Measurements from ENCODE around the gene CA9. TPM values are rescaled to one million over a fixed set of nuclear protein-coding genes. Genes with fewer than 3 reads are reported as not detected.

The CA9 gene
- total RNA-seq, 3 donors from 2014 or later (not counting 1 experiment from before 2014, with no cell fraction given), result not detected

DNA sequence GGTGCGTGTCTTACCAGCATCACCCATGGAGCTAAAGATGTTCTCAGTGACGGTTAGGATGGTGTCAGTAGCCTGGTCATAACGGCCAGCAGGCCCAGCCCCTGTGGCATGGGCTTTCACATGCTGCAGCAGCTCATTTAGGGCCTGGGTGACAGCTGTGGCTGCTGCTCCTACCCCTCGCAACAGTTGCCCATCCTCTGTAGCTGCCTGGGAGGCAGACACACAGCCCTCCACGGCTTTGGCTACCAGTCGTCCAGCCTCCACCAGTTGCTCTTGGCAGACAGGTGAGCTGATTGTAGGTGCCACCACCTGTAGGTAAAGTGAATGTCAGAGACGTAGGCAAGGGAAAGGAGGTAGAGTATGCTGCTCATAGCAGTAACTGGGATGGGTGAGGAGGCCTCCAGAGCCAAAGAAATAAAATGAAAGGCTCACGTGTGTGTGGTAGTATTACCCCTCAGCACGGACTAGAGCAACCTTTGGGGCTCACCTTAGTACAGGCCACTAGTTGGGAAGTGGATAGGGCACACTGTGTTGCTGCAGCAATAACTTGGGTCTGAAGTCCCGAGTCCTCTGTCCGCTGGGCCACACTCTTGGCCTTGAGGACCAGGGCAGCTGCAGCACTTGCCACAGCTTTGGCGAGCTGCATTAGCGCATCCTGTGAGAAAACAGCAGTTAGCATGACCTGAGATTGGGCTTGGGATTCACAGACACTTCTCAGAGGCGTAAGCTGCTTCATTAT is 43.6 kb downstream of the CA9 start:
- 97% methylated on average over 14 of the region's 14 CpGs for WGBS (ENCODE audit: insufficient coverage)
- no peaks in the 10 kb centered on the region for H3K9me3 Mint-ChIP-seq
- H3K4me3 ChIP-seq (ENCODE audit: low read length), result no peak overlapping the region
- TF ChIP-seq, protein P1, sequence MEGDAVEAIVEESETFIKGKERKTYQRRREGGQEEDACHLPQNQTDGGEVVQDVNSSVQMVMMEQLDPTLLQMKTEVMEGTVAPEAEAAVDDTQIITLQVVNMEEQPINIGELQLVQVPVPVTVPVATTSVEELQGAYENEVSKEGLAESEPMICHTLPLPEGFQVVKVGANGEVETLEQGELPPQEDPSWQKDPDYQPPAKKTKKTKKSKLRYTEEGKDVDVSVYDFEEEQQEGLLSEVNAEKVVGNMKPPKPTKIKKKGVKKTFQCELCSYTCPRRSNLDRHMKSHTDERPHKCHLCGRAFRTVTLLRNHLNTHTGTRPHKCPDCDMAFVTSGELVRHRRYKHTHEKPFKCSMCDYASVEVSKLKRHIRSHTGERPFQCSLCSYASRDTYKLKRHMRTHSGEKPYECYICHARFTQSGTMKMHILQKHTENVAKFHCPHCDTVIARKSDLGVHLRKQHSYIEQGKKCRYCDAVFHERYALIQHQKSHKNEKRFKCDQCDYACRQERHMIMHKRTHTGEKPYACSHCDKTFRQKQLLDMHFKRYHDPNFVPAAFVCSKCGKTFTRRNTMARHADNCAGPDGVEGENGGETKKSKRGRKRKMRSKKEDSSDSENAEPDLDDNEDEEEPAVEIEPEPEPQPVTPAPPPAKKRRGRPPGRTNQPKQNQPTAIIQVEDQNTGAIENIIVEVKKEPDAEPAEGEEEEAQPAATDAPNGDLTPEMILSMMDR (IDR thresholded peaks at IDR 0.05), result no peak
- peaks cover 4 to 32% of the 10 kb centered on the region in 2 donors for H3K4me1 Mint-ChIP-seq
- H3K27me3 ChIP-seq (ENCODE audit: control insufficient read depth, insufficient read depth, low read length), result no peaks in the 10 kb centered on the region
- H3K27me3 Mint-ChIP-seq (ENCODE audit: low read depth in 2 of 2), result no peaks in the 10 kb centered on the region
- DNase-seq (no peak), ATAC-seq (no peak)
- peak overlapping the region; percentile 50 to 70 for H3K27ac Mint-ChIP-seq
- H3K9me3 ChIP-seq (ENCODE audit: control insufficient read depth, insufficient read depth, low read length), result no peaks in the 10 kb centered on the region
- H3K4me3 Mint-ChIP-seq, result no peak overlapping the region
- H3K36me3 Mint-ChIP-seq, result peaks cover 28% of the 10 kb centered on the region
- no peak overlapping the region for H3K27ac ChIP-seq (ENCODE audit: low read length)
- intact Hi-C loops (cut with micrococcal nuclease), result no loop called here
- peaks cover 97% of the 10 kb centered on the region for H3K36me3 ChIP-seq (ENCODE audit: control insufficient read depth, insufficient read depth, low read length)
- H3K4me1 ChIP-seq (ENCODE audit: control insufficient read depth, insufficient read depth, low read length), result peaks cover 3% of the 10 kb centered on the region

GRCh38 chr9:35718721-35719511 is 45.2 kb downstream of the CA9 start:
- peaks cover 3% of the 10 kb centered on the region for H3K4me1 ChIP-seq (ENCODE audit: control insufficient read depth, insufficient read depth, low read length)
- Mint-ChIP-seq H3K4me3 (no peak overlapping the region), H3K9me3 (no peaks in the 10 kb centered on the region), H3K27me3 (ENCODE audit: low read depth in 2 of 2) (no peaks in the 10 kb centered on the region), H3K4me1 (peaks cover 4 to 36% of the 10 kb centered on the region in 2 donors), H3K36me3 (peaks cover 30% of the 10 kb centered on the region), H3K27ac (peak overlapping the region in 1 of 2 donors; percentile 63)
- peaks cover 98% of the 10 kb centered on the region for H3K36me3 ChIP-seq (ENCODE audit: control insufficient read depth, insufficient read depth, low read length)
- intact Hi-C loops (cut with micrococcal nuclease), result no loop called here
- no peaks in the 10 kb centered on the region for H3K9me3 ChIP-seq (ENCODE audit: control insufficient read depth, insufficient read depth, low read length)
- peak overlapping the region; percentile 29 for H3K27ac ChIP-seq (ENCODE audit: low read length)
- DNase-seq (no peak), ATAC-seq (no peak)
- no peaks in the 10 kb centered on the region for H3K27me3 ChIP-seq (ENCODE audit: control insufficient read depth, insufficient read depth, low read length)
- no peak overlapping the region for H3K4me3 ChIP-seq (ENCODE audit: low read length)
- 75% methylated on average over 15 of the region's 15 CpGs for WGBS (ENCODE audit: insufficient coverage)
- TF ChIP-seq, protein P1 (IDR thresholded peaks at IDR 0.05), result no peak

DNA sequence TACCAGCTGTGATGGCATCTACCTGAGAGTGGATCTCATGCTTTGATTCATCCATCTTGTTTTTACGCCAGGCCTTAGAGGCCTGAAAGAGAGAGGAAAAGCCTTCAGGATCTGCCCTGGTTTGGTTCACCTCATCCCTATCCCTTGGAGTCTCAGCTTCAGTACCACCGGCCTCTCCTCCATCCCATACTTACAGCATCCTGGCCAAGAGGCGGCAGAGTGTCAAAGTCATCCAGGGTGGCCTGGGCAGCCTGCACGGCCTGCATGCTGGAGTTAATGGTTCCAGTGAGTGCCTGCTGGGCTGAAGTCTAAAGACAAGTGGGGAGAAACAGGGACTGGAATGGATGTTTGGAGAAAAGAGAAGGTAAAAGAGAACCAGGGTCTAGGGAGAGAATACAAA is 45.8 kb downstream of the CA9 start:
- Mint-ChIP-seq H3K4me3 (no peak overlapping the region), H3K4me1 (peaks cover 7 to 40% of the 10 kb centered on the region in 2 donors), H3K27ac (peak overlapping the region; percentile 58 to 63), H3K36me3 (peaks cover 34% of the 10 kb centered on the region), H3K27me3 (ENCODE audit: low read depth in 2 of 2) (no peaks in the 10 kb centered on the region), H3K9me3 (no peaks in the 10 kb centered on the region)
- H3K36me3 ChIP-seq (ENCODE audit: control insufficient read depth, insufficient read depth, low read length), result peaks cover 98% of the 10 kb centered on the region
- H3K4me3 ChIP-seq (ENCODE audit: low read length), result no peak overlapping the region
- ATAC-seq (no peak), DNase-seq (no peak)
- TF ChIP-seq, protein P1 (IDR thresholded peaks at IDR 0.05), result no peak
- no peaks in the 10 kb centered on the region for H3K27me3 ChIP-seq (ENCODE audit: control insufficient read depth, insufficient read depth, low read length)
- 96% methylated on average over 4 of the region's 4 CpGs for WGBS (ENCODE audit: insufficient coverage)
- intact Hi-C loops (cut with micrococcal nuclease), result no loop called here
- peaks cover 3% of the 10 kb centered on the region for H3K4me1 ChIP-seq (ENCODE audit: control insufficient read depth, insufficient read depth, low read length)
- peak overlapping the region; percentile 29 for H3K27ac ChIP-seq (ENCODE audit: low read length)
- H3K9me3 ChIP-seq (ENCODE audit: control insufficient read depth, insufficient read depth, low read length), result no peaks in the 10 kb centered on the region
